Measurements from ENCODE around the gene TYMP. TPM values are rescaled to one million over a fixed set of nuclear protein-coding genes. Genes with fewer than 3 reads are reported as not detected.

Gene TYMP
- total and polyA plus RNA-seq, 3 experiments from 2014 or later = 17.5 to 93.6 (median 86.1) TPM

- Histone ChIP-seq H3K27ac (ENCODE audit: low read depth, low read length) (no peak overlapping the region), H3K4me3 (ENCODE audit: low read length) (no peak overlapping the region), H3K4me1 (ENCODE audit: insufficient read depth, low read length) (peaks cover 23% of the 10 kb centered on the region), H3K27me3 (ENCODE audit: insufficient read depth, low read length, poor library complexity, severe bottlenecking) (no peaks in the 10 kb centered on the region), H3K36me3 (ENCODE audit: insufficient read depth, low read length) (peaks cover 11% of the 10 kb centered on the region), H3K9me3 (ENCODE audit: low read length) (no peaks in the 10 kb centered on the region)
- Mint-ChIP-seq H3K4me1 (peaks cover 12 to 28% (median 19%) of the 10 kb centered on the region in 3 donors), H3K4me3 (peak overlapping the region in 4 of 7 donors; percentile 11 to 78 (median 43)), H3K9me3 (no peaks in the 10 kb centered on the region), H3K36me3 (peaks cover 0 to 31% (median 0%) of the 10 kb centered on the region in 3 donors), H3K27ac (no peak overlapping the region), H3K27me3 (no peaks in the 10 kb centered on the region)
- no peak for DNase-seq
- CTCF ChIA-PET = interaction anchor here (1.7 to 8.7 kb wide), 2 partner anchors 20 to 34 kb away, joined by 4 to 91 read pairs; partner anchors contain the start of gene SCO2
- POLR2A ChIA-PET = interaction anchor here (1.0 kb wide), 1 partner anchor 116 kb away, joined by 3 read pairs; no protein-coding TSS in a partner anchor
Observed at GRCh38 chr22:50505276-50505775, 24.5 kb downstream of the TYMP start.

- DNase-seq = no peak
- no peaks in the 10 kb centered on the region for H3K27me3 ChIP-seq (ENCODE audit: insufficient read depth, low read length, poor library complexity, severe bottlenecking)
- peaks cover 23% of the 10 kb centered on the region for H3K4me1 ChIP-seq (ENCODE audit: insufficient read depth, low read length)
- H3K9me3 ChIP-seq (ENCODE audit: low read length) = no peaks in the 10 kb centered on the region
- H3K36me3 Mint-ChIP-seq = peaks cover 0 to 30% (median 0%) of the 10 kb centered on the region in 3 donors
- H3K4me3 ChIP-seq (ENCODE audit: low read length) = no peak overlapping the region
- H3K27ac Mint-ChIP-seq = no peak overlapping the region
- H3K9me3 Mint-ChIP-seq = no peaks in the 10 kb centered on the region
- peaks cover 11% of the 10 kb centered on the region for H3K36me3 ChIP-seq (ENCODE audit: insufficient read depth, low read length)
- ChIA-PET POLR2A (interaction anchor here (0.5 to 1.0 kb wide), 2 partner anchors 35 to 116 kb away, joined by 3 to 7 read pairs; no protein-coding TSS in a partner anchor), CTCF (interaction anchor here (1.7 to 8.7 kb wide), 2 partner anchors 20 to 34 kb away, joined by 4 to 91 read pairs; partner anchors contain the start of gene SCO2)
- H3K4me3 Mint-ChIP-seq = no peak overlapping the region
- H3K27ac ChIP-seq (ENCODE audit: low read depth, low read length) = no peak overlapping the region
- peaks cover 11 to 27% (median 18%) of the 10 kb centered on the region in 3 donors for H3K4me1 Mint-ChIP-seq
- H3K27me3 Mint-ChIP-seq = no peaks in the 10 kb centered on the region
Observed at GRCh38 chr22:50504369-50505211, 25.2 kb downstream of the TYMP start.

GRCh38 chr22:50503475-50504145 is 26.2 kb downstream of the TYMP start:
- H3K4me3 Mint-ChIP-seq = no peak overlapping the region

GRCh38 chr22:50502628-50503474 is 27.0 kb downstream of the TYMP start:
- Histone ChIP-seq H3K9me3 (ENCODE audit: low read length) (no peaks in the 10 kb centered on the region), H3K27ac (ENCODE audit: low read depth, low read length) (no peak overlapping the region), H3K27me3 (ENCODE audit: insufficient read depth, low read length, poor library complexity, severe bottlenecking) (no peaks in the 10 kb centered on the region), H3K4me3 (ENCODE audit: low read length) (no peak overlapping the region), H3K36me3 (ENCODE audit: insufficient read depth, low read length) (peaks cover 11% of the 10 kb centered on the region), H3K4me1 (ENCODE audit: insufficient read depth, low read length) (peaks cover 20% of the 10 kb centered on the region)
- H3K36me3 Mint-ChIP-seq = peaks cover 0 to 23% (median 0%) of the 10 kb centered on the region in 3 donors
- no peak for DNase-seq
- H3K27me3 Mint-ChIP-seq = no peaks in the 10 kb centered on the region
- CTCF ChIA-PET = interaction anchor here (0.9 to 1.6 kb wide), 5 partner anchors 23 to 251 kb away, joined by 3 to 5 read pairs (median 3); partner anchors contain the start of genes HDAC10 and SCO2
- peak overlapping the region in 1 of 8 donors; percentile 75 for H3K27ac Mint-ChIP-seq
- no peak overlapping the region for H3K4me3 Mint-ChIP-seq
- no peaks in the 10 kb centered on the region for H3K9me3 Mint-ChIP-seq
- peaks cover 0 to 16% (median 7%) of the 10 kb centered on the region in 3 donors for H3K4me1 Mint-ChIP-seq
- POLR2A ChIA-PET = no interaction called here

More at GRCh38 chr22:50503475-50504145, 26.2 kb downstream of the TYMP start:
- Mint-ChIP-seq H3K27me3 (no peaks in the 10 kb centered on the region), H3K36me3 (peaks cover 0 to 27% (median 0%) of the 10 kb centered on the region in 3 donors), H3K27ac (no peak overlapping the region), H3K9me3 (no peaks in the 10 kb centered on the region), H3K4me1 (peaks cover 1 to 17% (median 8%) of the 10 kb centered on the region in 3 donors)
- Histone ChIP-seq H3K36me3 (ENCODE audit: insufficient read depth, low read length) (peaks cover 11% of the 10 kb centered on the region), H3K4me1 (ENCODE audit: insufficient read depth, low read length) (peaks cover 14% of the 10 kb centered on the region), H3K9me3 (ENCODE audit: low read length) (no peaks in the 10 kb centered on the region), H3K27ac (ENCODE audit: low read depth, low read length) (no peak overlapping the region), H3K4me3 (ENCODE audit: low read length) (no peak overlapping the region), H3K27me3 (ENCODE audit: insufficient read depth, low read length, poor library complexity, severe bottlenecking) (no peaks in the 10 kb centered on the region)
- no peak for DNase-seq
- ChIA-PET POLR2A (no interaction called here), CTCF (interaction anchor here (0.9 to 1.1 kb wide), 2 partner anchors 22 to 117 kb away, joined by 4 to 5 read pairs; partner anchors contain the start of gene SCO2)

- Mint-ChIP-seq H3K9me3 (no peaks in the 10 kb centered on the region), H3K27me3 (no peaks in the 10 kb centered on the region), H3K4me1 (peaks cover 0 to 12% (median 4%) of the 10 kb centered on the region in 3 donors), H3K4me3 (peak overlapping the region in 2 of 7 donors; percentile 24 to 34), H3K27ac (peak overlapping the region in 1 of 8 donors; percentile 75), H3K36me3 (peaks cover 0 to 19% (median 0%) of the 10 kb centered on the region in 3 donors)
- no peak for DNase-seq
- no peak overlapping the region for H3K27ac ChIP-seq (ENCODE audit: low read depth, low read length)
- H3K4me1 ChIP-seq (ENCODE audit: insufficient read depth, low read length) = peaks cover 20% of the 10 kb centered on the region
- ChIA-PET CTCF (interaction anchor here (1.0 to 1.6 kb wide), 4 partner anchors 23 to 251 kb away, joined by 3 to 5 read pairs (median 3); partner anchors contain the start of genes HDAC10 and SCO2), POLR2A (no interaction called here)
- no peak overlapping the region for H3K4me3 ChIP-seq (ENCODE audit: low read length)
- H3K27me3 ChIP-seq (ENCODE audit: insufficient read depth, low read length, poor library complexity, severe bottlenecking) = no peaks in the 10 kb centered on the region
- H3K9me3 ChIP-seq (ENCODE audit: low read length) = no peaks in the 10 kb centered on the region
- H3K36me3 ChIP-seq (ENCODE audit: insufficient read depth, low read length) = peaks cover 11% of the 10 kb centered on the region
Observed at GRCh38 chr22:50502096-50502495, 27.7 kb downstream of the TYMP start.

- no peak overlapping the region for H3K27ac ChIP-seq (ENCODE audit: low read depth, low read length)
- peaks cover 9% of the 10 kb centered on the region for H3K4me1 ChIP-seq (ENCODE audit: insufficient read depth, low read length)
- H3K4me3 Mint-ChIP-seq = no peak overlapping the region
- POLR2A ChIA-PET = no interaction called here
- no peaks in the 10 kb centered on the region for H3K9me3 Mint-ChIP-seq
- peaks cover 0 to 4% (median 3%) of the 10 kb centered on the region in 3 donors for H3K4me1 Mint-ChIP-seq
- no peaks in the 10 kb centered on the region for H3K9me3 ChIP-seq (ENCODE audit: low read length)
- no peaks in the 10 kb centered on the region for H3K27me3 Mint-ChIP-seq
- H3K27ac Mint-ChIP-seq = peak overlapping the region in 3 of 8 donors; percentile 26 to 89 (median 39)
- DNase-seq = no peak
- peaks cover 0 to 13% (median 0%) of the 10 kb centered on the region in 3 donors for H3K36me3 Mint-ChIP-seq
- H3K36me3 ChIP-seq (ENCODE audit: insufficient read depth, low read length) = peaks cover 9% of the 10 kb centered on the region
- H3K4me3 ChIP-seq (ENCODE audit: low read length) = no peak overlapping the region
- H3K27me3 ChIP-seq (ENCODE audit: insufficient read depth, low read length, poor library complexity, severe bottlenecking) = no peaks in the 10 kb centered on the region
- CTCF ChIA-PET = interaction anchor here (1.5 to 1.7 kb wide), 2 partner anchors 25 to 224 kb away, joined by 3 to 9 read pairs; partner anchors contain the start of gene SCO2
Observed at GRCh38 chr22:50500452-50500851, 29.4 kb downstream of the TYMP start.
